Embryonic facial prominence (tissue), 1 donor: ENCODE results near the gene SHLD2.
"Not testable (repeated sequence)": the region's sequence is repeated elsewhere in the genome, so short reads cannot be mapped to it uniquely, and the experiment has no call there.

Experiments
- DNase-seq: peaks from one replicate; pipeline ENCODE4 v3.0.0-alpha.2; 2016; ENCODE audit errors: extremely low spot score

The SHLD2 gene

DNA sequence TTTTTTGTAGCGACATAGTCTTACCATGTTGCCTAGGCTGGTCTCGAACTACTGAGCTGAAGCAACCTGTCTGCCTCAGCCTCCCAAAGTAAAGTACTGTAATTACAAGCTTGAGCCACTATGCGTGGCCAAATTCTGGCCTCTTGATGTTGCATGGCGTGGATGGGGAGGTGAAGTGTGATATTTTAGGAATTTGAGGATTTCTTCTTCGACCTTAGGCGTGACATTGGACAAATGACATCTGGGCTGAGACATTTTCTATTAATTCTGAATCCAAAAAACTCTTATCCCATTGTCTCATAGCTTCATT is 48.1 kb downstream of the SHLD2 start:
- DNase-seq = not testable (repeated sequence)

GRCh38 chr10:87145598-87145997 is 50.6 kb downstream of the SHLD2 start:
- DNase-seq = not testable (repeated sequence)

- DNase-seq = not testable (repeated sequence)
Measured at GRCh38 chr10:87149020-87149609, 54.1 kb downstream of the SHLD2 start.

DNA sequence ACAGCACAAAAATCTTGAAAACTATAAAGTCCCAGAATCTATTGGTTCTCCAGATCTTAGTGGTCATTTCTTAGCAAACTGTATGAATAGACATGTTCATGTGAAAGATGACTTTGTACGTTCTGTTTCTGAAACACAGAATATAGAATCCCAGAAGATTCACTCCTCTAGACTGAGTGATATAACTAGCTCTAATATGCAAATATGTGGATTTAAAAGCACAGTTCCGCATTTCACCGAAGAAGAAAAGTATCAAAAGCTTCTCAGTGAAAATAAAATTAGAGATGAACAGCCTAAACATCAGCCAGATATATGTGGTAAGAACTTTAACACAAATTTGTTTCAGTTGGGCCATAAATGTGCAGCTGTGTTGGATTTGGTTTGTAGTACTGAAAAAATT is 56.5 kb downstream of the SHLD2 start:
- not testable (repeated sequence) for DNase-seq

GRCh38 chr10:87156841-87157240 is 61.8 kb downstream of the SHLD2 start:
- not testable (repeated sequence) for DNase-seq

DNA sequence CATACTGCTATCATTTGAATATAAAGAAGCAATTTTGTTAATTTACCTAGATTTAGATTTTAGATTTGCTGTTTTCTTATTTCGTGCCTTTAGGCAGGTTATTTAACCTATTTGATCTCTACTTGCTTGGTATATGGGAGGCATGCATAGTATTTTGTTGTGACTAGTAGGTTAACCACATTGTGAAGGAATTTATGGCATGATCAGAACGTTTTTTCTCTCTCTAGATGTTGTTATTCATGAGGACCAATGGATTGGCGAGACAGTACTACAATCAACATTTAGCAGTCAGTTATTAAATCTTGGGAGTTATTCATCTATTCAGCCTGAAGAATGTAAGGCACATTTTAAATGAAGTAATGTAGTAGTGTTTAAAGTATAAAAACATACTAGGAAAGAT is 62.8 kb downstream of the SHLD2 start:
- not testable (repeated sequence) for DNase-seq

DNA sequence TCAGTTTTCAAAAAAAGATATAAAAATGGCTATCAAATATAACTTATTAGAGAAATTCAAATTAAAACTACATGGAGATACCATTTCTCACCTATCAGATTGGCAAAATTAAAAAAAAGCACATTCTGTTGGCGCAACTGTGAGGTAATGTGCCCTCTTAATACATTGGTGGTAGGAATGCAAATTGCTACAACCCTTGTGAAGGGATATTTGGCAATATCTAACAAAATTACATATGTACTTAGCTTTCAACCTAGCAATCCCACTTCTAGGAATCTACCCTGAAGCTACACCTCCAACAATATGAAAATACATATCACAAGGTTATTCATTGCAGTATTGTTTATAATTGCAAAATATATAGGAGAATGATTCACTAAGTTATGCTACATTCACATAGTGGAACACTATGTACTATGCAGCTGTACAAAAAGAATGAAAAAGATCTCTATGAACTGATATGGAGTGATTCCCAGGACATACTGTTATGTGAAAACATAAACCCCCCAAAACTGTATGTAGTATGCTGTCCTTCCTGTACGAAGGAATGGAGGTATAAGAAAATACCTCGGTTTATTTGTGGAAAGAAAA is 67.8 kb downstream of the SHLD2 start:
- not testable (repeated sequence) for DNase-seq

GRCh38 chr10:87163414-87163813 is 68.4 kb downstream of the SHLD2 start:
- not testable (repeated sequence) for DNase-seq

- not testable (repeated sequence) for DNase-seq
Measured at GRCh38 chr10:87169857-87170256, 74.9 kb downstream of the SHLD2 start.

DNA sequence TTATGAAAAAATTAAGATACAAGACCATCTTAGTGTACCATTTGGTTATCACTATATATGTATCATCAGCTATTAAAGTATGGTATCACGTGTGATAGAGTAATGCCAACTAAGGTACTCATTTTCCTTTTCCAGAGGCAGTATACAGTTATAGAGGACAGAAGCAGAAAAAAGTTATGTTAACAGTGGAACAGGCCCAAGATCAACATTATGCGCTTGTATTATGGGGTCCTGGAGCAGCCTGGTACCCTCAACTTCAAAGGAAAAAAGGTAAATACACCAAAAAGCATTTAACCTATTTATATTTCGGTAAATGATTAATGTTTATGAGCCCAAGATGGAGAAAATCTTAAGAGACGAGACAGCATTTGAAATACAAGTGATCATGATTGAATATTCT is 75.7 kb downstream of the SHLD2 start:
- DNase-seq = not testable (repeated sequence)

GRCh38 chr10:87171670-87172069 is 76.7 kb downstream of the SHLD2 start:
- not testable (repeated sequence) for DNase-seq

GRCh38 chr10:87172178-87172577 is 77.2 kb downstream of the SHLD2 start:
- DNase-seq = not testable (repeated sequence)

- DNase-seq = not testable (repeated sequence)
Measured at GRCh38 chr10:87177587-87177986, 82.6 kb downstream of the SHLD2 start.

GRCh38 chr10:87184421-87184820 is 89.4 kb downstream of the SHLD2 start:
- DNase-seq = not testable (repeated sequence)

DNA sequence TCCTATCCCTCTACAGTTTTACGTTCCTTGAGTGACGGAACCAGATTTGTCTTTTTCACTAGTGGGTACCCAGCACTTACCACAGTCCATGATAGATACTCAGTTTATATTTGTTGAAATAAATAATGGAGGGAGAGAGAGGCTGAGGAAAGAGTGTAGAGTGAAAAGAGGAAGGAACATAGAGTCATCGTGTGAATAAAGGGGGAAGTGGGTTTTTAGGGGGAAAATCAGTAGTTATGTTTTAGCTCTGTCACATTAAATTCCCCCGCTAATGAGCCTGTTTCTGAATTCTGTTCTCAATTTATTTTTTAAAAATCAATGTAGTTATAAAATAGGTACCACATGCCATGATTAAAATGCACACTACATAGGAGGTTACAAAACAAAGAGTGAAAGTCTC is 91.0 kb downstream of the SHLD2 start:
- not testable (repeated sequence) for DNase-seq

DNA sequence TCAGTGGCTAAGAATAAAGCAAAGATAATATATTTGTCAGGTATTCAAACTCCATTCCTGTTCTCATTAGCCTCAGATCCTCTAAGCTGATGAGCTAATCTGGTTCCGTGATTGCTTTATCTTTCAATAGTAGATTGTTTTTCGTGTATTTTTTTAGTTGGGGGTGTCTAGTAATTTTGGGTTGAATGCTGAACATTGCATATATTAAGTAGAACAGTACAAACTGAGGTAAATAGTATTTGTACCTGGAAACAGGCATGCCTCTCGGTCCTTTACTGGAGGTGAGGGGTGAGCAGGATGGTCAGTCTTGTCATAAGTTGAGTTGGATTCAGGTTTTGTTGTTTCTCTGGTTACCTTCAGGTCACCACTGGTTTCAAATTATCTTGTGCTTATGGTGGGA is 92.6 kb downstream of the SHLD2 start:
- not testable (repeated sequence) for DNase-seq

GRCh38 chr10:87191841-87192240 is 96.8 kb downstream of the SHLD2 start:
- not testable (repeated sequence) for DNase-seq

GRCh38 chr10:87200924-87201323 is 105.9 kb downstream of the SHLD2 start:
- not testable (repeated sequence) for DNase-seq

DNA sequence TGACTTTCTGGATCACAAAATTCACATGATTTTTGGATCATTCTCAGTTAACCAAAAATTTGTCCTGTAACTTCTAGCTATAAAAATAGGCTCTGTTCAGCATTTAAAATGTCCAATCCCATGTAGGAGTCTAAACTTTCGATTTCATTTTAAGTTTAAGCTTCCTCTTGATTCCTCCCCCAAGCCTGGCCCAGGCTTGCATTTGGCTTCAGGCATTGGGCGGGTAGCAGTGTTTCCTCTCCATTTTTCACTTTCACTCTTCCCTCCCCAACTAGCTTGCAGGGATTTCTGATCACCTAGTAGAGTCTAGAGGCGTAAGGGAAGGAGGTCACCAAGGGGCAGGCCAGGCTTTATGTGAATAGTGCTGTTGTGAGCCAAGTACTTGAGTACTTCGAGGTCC is 109.8 kb downstream of the SHLD2 start:
- not testable (repeated sequence) for DNase-seq

DNA sequence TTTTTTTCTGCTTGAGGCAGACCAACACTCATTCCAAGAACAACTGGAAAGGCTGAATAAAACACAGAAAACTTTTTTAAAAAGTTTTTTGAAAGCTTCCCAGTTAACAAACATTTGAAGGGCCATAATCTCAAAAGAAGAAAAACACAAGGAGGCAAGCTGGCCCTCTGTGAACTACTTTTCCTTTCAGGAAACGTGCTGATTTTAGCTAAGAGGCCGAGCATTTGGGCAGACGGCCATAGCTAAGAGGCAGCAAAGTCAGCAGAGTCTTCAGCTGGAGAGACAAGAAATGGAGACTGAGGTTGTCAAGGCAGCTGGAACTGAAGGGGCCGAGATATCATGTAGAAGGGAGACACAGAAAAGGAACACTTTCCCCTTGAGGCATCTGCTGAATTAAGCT is 111.9 kb downstream of the SHLD2 start:
- not testable (repeated sequence) for DNase-seq

DNA sequence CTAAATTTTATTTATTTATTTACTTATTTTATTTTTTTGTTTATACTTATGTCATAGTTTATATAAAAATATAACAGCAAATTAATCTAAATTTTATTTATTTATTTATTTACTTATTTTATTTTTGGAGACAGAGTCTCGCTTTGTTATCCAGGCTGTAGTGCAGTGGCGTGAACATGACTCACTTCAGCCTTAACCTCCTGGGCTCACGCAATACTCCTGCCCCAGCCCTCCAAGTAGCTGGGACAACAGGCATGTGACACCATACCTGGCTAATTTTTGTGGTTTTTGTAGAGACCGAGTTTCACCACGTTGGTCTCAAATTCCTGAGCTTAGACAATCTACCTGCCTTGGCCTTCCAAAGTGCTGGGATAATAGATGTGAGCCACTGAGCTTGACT is 115.3 kb downstream of the SHLD2 start:
- DNase-seq = not testable (repeated sequence)

DNA sequence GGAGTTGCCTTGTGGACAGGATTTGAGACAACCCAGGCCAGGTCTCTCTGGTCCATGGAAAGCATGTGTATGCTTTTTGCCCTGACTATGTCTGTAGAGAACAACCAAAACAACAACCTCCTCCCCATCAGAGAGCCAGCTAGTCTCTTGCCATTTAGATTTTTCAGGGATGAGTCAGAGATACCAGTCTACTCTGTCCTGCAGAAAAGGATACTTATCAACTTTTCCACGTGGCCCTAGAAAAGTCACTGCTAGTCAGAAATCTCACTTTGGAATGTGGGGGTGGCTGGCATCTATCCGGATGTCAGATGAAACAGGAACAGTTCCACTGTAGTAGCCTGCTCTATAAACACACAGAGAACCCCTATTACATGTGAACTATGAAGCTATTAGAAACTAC is 116.8 kb downstream of the SHLD2 start:
- DNase-seq = not testable (repeated sequence)

- not testable (repeated sequence) for DNase-seq
Measured at GRCh38 chr10:87213150-87213765, 118.3 kb downstream of the SHLD2 start.
